PC-9 (cell line): Measurements from ENCODE around the gene PPP1R15B. TPM values are rescaled to one million over a fixed set of nuclear protein-coding genes. Genes with fewer than 3 reads are reported as not detected.

Experiments
- BruUV-seq: library from RNA; stranded (reverse); fragments of 400-500 nt; replicated peaks from 2 replicates; lab custom pipeline; 2021; lab: Mats Ljungman, UMichigan
- CTCF ChIA-PET: fragments of 300-600 bp; sonication (Branson Sonifier 250); formaldehyde crosslinking; loops from one replicate; lab custom pipeline; 2022; ENCODE audit warnings: antibody characterized with exemption; lab: Charles Lee
- POLR2A ChIA-PET: fragments of 300-600 bp; sonication (Branson Sonifier 250); formaldehyde crosslinking; loops from one replicate; lab custom pipeline; 2022; ENCODE audit warnings: antibody characterized with exemption; ENCODE audit not compliant: unreplicated experiment; lab: Charles Lee
- DNase-seq, 2 experiments: peaks; one replicate each; pipeline versions ENCODE4 v3.0.0 to v3.0.0-alpha.2; 2015 to 2022; ENCODE audit warnings: mixed read lengths in 1 of 2
- H2AFZ ChIP-seq: fragments of 200-600 bp; sonication (generic); 2 replicates; pipeline ENCODE4 v1.8.1; 2017; ENCODE audit warnings: antibody characterized with exemption
- H3F3A ChIP-seq: fragments of 200-600 bp; sonication (generic); 2 replicates; pipeline ENCODE4 v1.8.1; 2017; ENCODE audit warnings: antibody characterized with exemption, mild to moderate bottlenecking, low read depth; ENCODE audit not compliant: insufficient read depth
- H3K27ac ChIP-seq: fragments of 200-600 bp; sonication (generic); 2 replicates; pipeline ENCODE4 v1.6.1; 2016; ENCODE audit warnings: mixed run types
- H3K27me3 ChIP-seq: fragments of 200-600 bp; sonication (generic); 2 replicates; pipeline ENCODE4 v1.6.1; 2016; ENCODE audit warnings: low read depth, mixed run types; ENCODE audit not compliant: insufficient read depth
- H3K36me3 ChIP-seq: fragments of 200-600 bp; sonication (generic); 2 replicates; pipeline ENCODE4 v1.6.1; 2016; ENCODE audit warnings: low read depth, mixed run types
- H3K4me1 ChIP-seq: fragments of 200-600 bp; sonication (generic); replicated peaks from 2 replicates; pipeline ENCODE4 v1.6.1; 2016; ENCODE audit warnings: mixed run types; ENCODE audit not compliant: insufficient read depth
- H3K4me2 ChIP-seq: fragments of 200-600 bp; sonication (generic); 2 replicates; pipeline ENCODE4 v1.6.1; 2017; ENCODE audit warnings: mixed run types
- H3K4me3 ChIP-seq: fragments of 200-600 bp; sonication (generic); 2 replicates; pipeline ENCODE4 v1.6.1; 2016; ENCODE audit warnings: mixed run types
- H3K79me2 ChIP-seq: fragments of 200-600 bp; sonication (generic); 2 replicates; pipeline ENCODE4 v1.6.1; 2017; ENCODE audit warnings: low read depth, mixed run types
- H3K9me2 ChIP-seq: fragments of 200-600 bp; sonication (generic); 2 replicates; pipeline ENCODE4 v1.8.1; 2017; ENCODE audit warnings: mild to moderate bottlenecking; ENCODE audit not compliant: insufficient read depth
- H3K9me3 ChIP-seq: fragments of 200-600 bp; sonication (generic); 2 replicates; pipeline ENCODE4 v1.8.1; 2016; ENCODE audit warnings: low read depth; ENCODE audit not compliant: insufficient read depth
- H4K20me1 ChIP-seq: fragments of 200-600 bp; sonication (generic); 2 replicates; pipeline ENCODE4 v1.8.1; 2017; ENCODE audit not compliant: insufficient read depth
- CTCF ChIP-seq: fragments of 200-600 bp; sonication (generic); conservative IDR thresholded peaks from 2 replicates; pipeline ENCODE4 v1.6.1; 2017; ENCODE audit warnings: mixed run types, antibody characterized with exemption, mild to moderate bottlenecking, moderate library complexity
- EZH2 ChIP-seq: fragments of 200-600 bp; sonication (generic); IDR thresholded peaks from 2 replicates; pipeline ENCODE4 v1.8.0; 2017; ENCODE audit warnings: antibody characterized with exemption, low read depth
- intact Hi-C: fragments of 100-400 bp; cut with micrococcal nuclease; formaldehyde crosslinking; loops from one replicate; pipeline ENCODE4 v1.10.0; 2022; ENCODE audit not compliant: unreplicated experiment
- total RNA-seq: library from RNA; stranded (reverse); gene quantifications from 2 replicates; pipeline ENCODE4 v1.2.3, GENCODE V29; 2021

PPP1R15B gene
- total RNA-seq, 1 experiment from 2014 or later = 40.9 TPM

DNA sequence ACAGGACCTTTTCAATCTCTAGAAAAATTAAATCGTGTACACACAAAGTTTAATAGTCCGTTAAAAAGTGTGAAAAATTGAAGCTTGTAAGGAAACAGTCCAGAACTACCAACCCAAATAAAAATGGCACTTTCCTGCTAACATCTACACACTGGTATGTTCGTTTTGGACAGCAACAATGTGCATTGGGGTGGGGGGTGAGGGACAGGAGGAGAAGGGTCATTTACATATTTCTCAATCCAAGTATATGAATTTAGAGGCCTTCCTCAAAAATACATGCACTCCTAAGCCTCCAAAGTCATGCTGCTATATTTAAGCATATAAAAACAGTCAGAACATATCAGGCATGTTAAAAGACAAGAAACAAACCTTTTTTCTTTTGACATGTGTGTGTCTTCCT is 2.5 kb downstream of the PPP1R15B start:
- POLR2A ChIA-PET = no interaction called here
- H3K27ac ChIP-seq = peak overlapping the region; percentile 88; the same call in 1 of the 2 replicates

DNA sequence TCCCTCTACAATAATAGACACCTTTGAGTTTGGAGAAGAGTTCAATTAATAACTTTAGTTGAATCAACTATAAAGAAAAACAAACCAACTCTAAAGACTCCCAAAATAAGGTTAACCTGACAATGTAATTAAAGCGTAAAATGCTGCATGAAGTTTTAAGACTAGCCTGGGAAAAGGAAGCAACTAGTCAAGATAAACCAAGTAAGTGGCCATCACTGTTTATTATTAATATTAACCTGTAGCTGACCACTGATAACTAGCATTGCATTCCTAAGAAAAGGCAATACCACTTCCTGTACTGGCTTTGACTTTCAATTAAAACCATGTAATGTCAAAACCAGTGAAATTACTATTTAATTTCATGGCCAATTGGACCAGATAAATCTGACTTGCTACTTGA is 3.0 kb downstream of the PPP1R15B start:
- H3K4me3 ChIP-seq = peak overlapping the region; percentile 94
- H3K4me1 ChIP-seq = peaks cover 32% of the 10 kb centered on the region
- H3F3A ChIP-seq = peaks cover 51% of the 10 kb centered on the region; the same call in 1 of the 2 replicates
- H3K9me3 ChIP-seq = no peaks in the 10 kb centered on the region
- peaks cover 65% of the 10 kb centered on the region for H3K36me3 ChIP-seq
- CTCF ChIA-PET = interaction anchor here (1.5 kb wide), 1 partner anchor 42 kb away, joined by 4 read pairs; no protein-coding TSS in a partner anchor
- no TSS peak for BruUV-seq
- peaks cover 72% of the 10 kb centered on the region for H4K20me1 ChIP-seq
- H2AFZ ChIP-seq = no peak overlapping the region
- no peaks in the 10 kb centered on the region for H3K9me2 ChIP-seq
- intact Hi-C loops = loop anchor here (10.0 kb wide), 1 partner anchor 396 kb away; no protein-coding TSS in a partner anchor
- POLR2A ChIA-PET = no interaction called here
- 0 out of 2 replicates have a peak overlapping the region, but pooled peaks have one; percentile 61 for H3K27ac ChIP-seq
- peaks cover 81% of the 10 kb centered on the region for H3K79me2 ChIP-seq
- H3K27me3 ChIP-seq = no peaks in the 10 kb centered on the region
- H3K4me2 ChIP-seq = peak overlapping the region; percentile 94
- TF ChIP-seq EZH2 (no peak), CTCF (no peak)
- DNase-seq = no peak

More for the DNA sequence above, 2.5 kb downstream of the PPP1R15B start:
- Histone ChIP-seq H3F3A (peaks cover 49% of the 10 kb centered on the region; the same call in 1 of the 2 replicates), H3K4me2 (peak overlapping the region; percentile 94), H3K9me2 (no peaks in the 10 kb centered on the region), H3K9me3 (no peaks in the 10 kb centered on the region), H2AFZ (no peak overlapping the region), H3K4me3 (peak overlapping the region; percentile 94), H3K4me1 (peaks cover 36% of the 10 kb centered on the region), H3K79me2 (peaks cover 75% of the 10 kb centered on the region), H4K20me1 (peaks cover 67% of the 10 kb centered on the region), H3K27me3 (no peaks in the 10 kb centered on the region), H3K36me3 (peaks cover 60% of the 10 kb centered on the region)
- no TSS peak for BruUV-seq
- TF ChIP-seq EZH2 (no peak), CTCF (no peak)
- intact Hi-C loops = loop anchor here (10.0 kb wide), 1 partner anchor 396 kb away; no protein-coding TSS in a partner anchor
- CTCF ChIA-PET = interaction anchor here (1.5 kb wide), 1 partner anchor 42 kb away, joined by 4 read pairs; no protein-coding TSS in a partner anchor
- no peak for DNase-seq

- H3K9me3 ChIP-seq = no peaks in the 10 kb centered on the region
- ChIA-PET CTCF (interaction anchor here (1.5 kb wide), 2 partner anchors 10 to 43 kb away, joined by 4 to 6 read pairs; no protein-coding TSS in a partner anchor), POLR2A (interaction anchor here (0.5 to 1.0 kb wide), 4 partner anchors 10 to 88 kb away, joined by 3 to 5 read pairs (median 4); no protein-coding TSS in a partner anchor)
- no TSS peak for BruUV-seq
- no peaks in the 10 kb centered on the region for H3K9me2 ChIP-seq
- peaks cover 49% of the 10 kb centered on the region; the same call in 1 of the 2 replicates for H3F3A ChIP-seq
- TF ChIP-seq CTCF (no peak), EZH2 (no peak)
- peaks cover 74% of the 10 kb centered on the region for H4K20me1 ChIP-seq
- H3K4me2 ChIP-seq = peak overlapping the region; percentile 94
- intact Hi-C loops = loop anchor here (10.0 kb wide), 1 partner anchor 397 kb away; no protein-coding TSS in a partner anchor
- H3K4me3 ChIP-seq = peak overlapping the region; percentile 94
- H3K36me3 ChIP-seq = peaks cover 67% of the 10 kb centered on the region
- peak in 1 of 2 experiments; percentile 29 for DNase-seq
- peaks cover 27% of the 10 kb centered on the region for H3K4me1 ChIP-seq
- no peak overlapping the region for H2AFZ ChIP-seq
- peaks cover 86% of the 10 kb centered on the region for H3K79me2 ChIP-seq
- H3K27ac ChIP-seq = peak overlapping the region; percentile 61; the same call in 1 of the 2 replicates
- H3K27me3 ChIP-seq = no peaks in the 10 kb centered on the region
These were observed 3.5 kb downstream of the PPP1R15B start for GRCh38 chr1:204408074-204408507.
